ENCODE data around the gene CDR2L. TPM values are rescaled to one million over a fixed set of nuclear protein-coding genes. Genes with fewer than 3 reads are reported as not detected.
A peak's percentile ranks its signal among the peaks of the same experiment; 100 is the strongest.

The CDR2L gene
- total and polyA plus RNA-seq, 7 donors: 2.4 to 16.9 (median 9.3) TPM

- intact Hi-C loops (cut with DNase I): no loop called here
Observed at GRCh38 chr17:74954115-74954514, 33.3 kb upstream of the CDR2L start.

GRCh38 chr17:74954665-74955421, 32.6 kb upstream of the CDR2L start:
- intact Hi-C loops (cut with DNase I): loop anchor here (5.0 kb wide), 1 partner anchor 208 kb away; the partner anchor contains the start of gene NHERF1
- 74 to 83% methylated on average over 13 of the region's 13 CpGs for WGBS, 2 donors
- H3K4me3 ChIP-seq: no peak overlapping the region

More at GRCh38 chr17:74954115-74954514, 33.3 kb upstream of the CDR2L start:
- no peak overlapping the region for H3K4me3 ChIP-seq
- H3K9me3 ChIP-seq: no peaks in the 10 kb centered on the region
- no peaks in the 10 kb centered on the region for H3K4me1 ChIP-seq
- WGBS, 2 donors: 93 to 94% methylated on average over 15 of the region's 15 CpGs
- DNase-seq: no peak
- H3K27me3 ChIP-seq: peaks cover 0 to 32% (median 0%) of the 10 kb centered on the region in 3 donors
- no peak for TF ChIP-seq EP300 (IDR thresholded peaks at IDR 0.05)
- TF ChIP-seq POLR2AphosphoS5 (IDR thresholded peaks at IDR 0.05): no peak
- TF ChIP-seq CTCF (IDR thresholded peaks at IDR 0.05): no peak
- TF ChIP-seq POLR2A (IDR thresholded peaks at IDR 0.05): no peak
- no peaks in the 10 kb centered on the region for H3K36me3 ChIP-seq
- H3K27ac ChIP-seq: no peak overlapping the region

GRCh38 chr17:74956093-74956492, 31.3 kb upstream of the CDR2L start:
- 74 to 79% methylated on average over 4 of the region's 4 CpGs for WGBS, 2 donors
- no peak overlapping the region for H3K27ac ChIP-seq
- no peaks in the 10 kb centered on the region for H3K36me3 ChIP-seq
- peaks cover 0 to 15% (median 0%) of the 10 kb centered on the region in 3 donors for H3K27me3 ChIP-seq
- no peak for DNase-seq
- intact Hi-C loops (cut with DNase I): loop anchor here (5.0 kb wide), 1 partner anchor 209 kb away; the partner anchor contains the start of gene NHERF1
- H3K4me1 ChIP-seq: no peaks in the 10 kb centered on the region
- no peaks in the 10 kb centered on the region for H3K9me3 ChIP-seq
- no peak overlapping the region for H3K4me3 ChIP-seq
- TF ChIP-seq POLR2AphosphoS5 (IDR thresholded peaks at IDR 0.05): no peak
- TF ChIP-seq POLR2A (IDR thresholded peaks at IDR 0.05): no peak

More at GRCh38 chr17:74954665-74955421, 32.6 kb upstream of the CDR2L start:
- DNase-seq: no peak
- H3K27ac ChIP-seq: no peak overlapping the region
- no peaks in the 10 kb centered on the region for H3K4me1 ChIP-seq
- H3K36me3 ChIP-seq: no peaks in the 10 kb centered on the region
- TF ChIP-seq POLR2AphosphoS5 (IDR thresholded peaks at IDR 0.05): no peak
- no peaks in the 10 kb centered on the region for H3K9me3 ChIP-seq
- peaks cover 0 to 26% (median 0%) of the 10 kb centered on the region in 3 donors for H3K27me3 ChIP-seq

- peak; percentile 81 for DNase-seq
- H3K4me1 ChIP-seq: peaks cover 0 to 4% (median 2%) of the 10 kb centered on the region in 4 donors
- no peak for TF ChIP-seq POLR2AphosphoS5 (IDR thresholded peaks at IDR 0.05)
- peak; percentile 68 to 97 (median 84) for TF ChIP-seq CTCF (IDR thresholded peaks at IDR 0.05)
- no peak for TF ChIP-seq EP300 (IDR thresholded peaks at IDR 0.05)
- 50 to 53% methylated on average over 33 of the region's 33 CpGs for WGBS, 2 donors
- intact Hi-C loops (cut with DNase I): loop anchor here (1.0 to 5.0 kb wide), 2 partner anchors 35 to 211 kb away; partner anchors contain the start of genes NHERF1 and USH1G
- no peak overlapping the region for H3K27ac ChIP-seq
- no peaks in the 10 kb centered on the region for H3K36me3 ChIP-seq
- H3K27me3 ChIP-seq: no peaks in the 10 kb centered on the region
- no peaks in the 10 kb centered on the region for H3K9me3 ChIP-seq
- H3K4me3 ChIP-seq: no peak overlapping the region
Observed at GRCh38 chr17:74957935-74958740, 29.3 kb upstream of the CDR2L start.

GRCh38 chr17:74959826-74960515, 27.5 kb upstream of the CDR2L start:
- Histone ChIP-seq H3K9me3 (no peaks in the 10 kb centered on the region), H3K36me3 (no peaks in the 10 kb centered on the region), H3K27me3 (no peaks in the 10 kb centered on the region), H3K4me1 (peaks cover 0 to 4% (median 2%) of the 10 kb centered on the region in 4 donors), H3K27ac (no peak overlapping the region), H3K4me3 (no peak overlapping the region)
- DNase-seq: no peak
- TF ChIP-seq POLR2AphosphoS5 (IDR thresholded peaks at IDR 0.05): no peak
- TF ChIP-seq POLR2A (IDR thresholded peaks at IDR 0.05): no peak
- TF ChIP-seq EP300 (IDR thresholded peaks at IDR 0.05): no peak
- TF ChIP-seq CTCF (IDR thresholded peaks at IDR 0.05): no peak
- intact Hi-C loops (cut with DNase I): loop anchor here (2.0 to 5.0 kb wide), 2 partner anchors 213 to 241 kb away; partner anchors contain the start of gene NHERF1
- 70 to 78% methylated on average over 14 of the region's 14 CpGs for WGBS, 2 donors
